Measurements from ENCODE around the gene ARL8B.

DNA sequence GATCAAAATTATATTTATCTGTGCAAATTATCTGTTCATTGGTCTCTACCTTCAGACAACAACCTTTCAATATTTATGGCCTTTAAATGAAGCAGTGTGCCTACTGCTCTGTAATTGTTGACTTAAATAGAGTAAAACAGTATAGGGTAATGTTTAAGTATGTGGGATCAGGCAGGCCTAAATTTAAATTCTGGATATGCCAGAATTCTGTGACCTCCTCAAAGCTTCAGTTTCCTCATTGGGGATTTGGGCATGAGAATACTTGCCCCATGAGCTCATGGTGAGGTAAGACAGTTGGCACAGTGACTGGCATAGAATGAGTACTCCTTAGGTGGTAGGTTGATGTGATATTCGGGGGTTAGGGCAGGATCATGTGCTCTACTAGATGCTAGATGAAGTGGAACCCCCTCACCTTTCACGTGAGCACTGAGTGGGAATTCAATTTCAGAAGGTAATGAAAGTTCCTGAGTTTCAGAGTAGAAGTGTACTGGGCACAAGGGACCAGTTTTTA is 14.9 kb downstream of the ARL8B start:
- TF ChIP-seq, protein P1, sequence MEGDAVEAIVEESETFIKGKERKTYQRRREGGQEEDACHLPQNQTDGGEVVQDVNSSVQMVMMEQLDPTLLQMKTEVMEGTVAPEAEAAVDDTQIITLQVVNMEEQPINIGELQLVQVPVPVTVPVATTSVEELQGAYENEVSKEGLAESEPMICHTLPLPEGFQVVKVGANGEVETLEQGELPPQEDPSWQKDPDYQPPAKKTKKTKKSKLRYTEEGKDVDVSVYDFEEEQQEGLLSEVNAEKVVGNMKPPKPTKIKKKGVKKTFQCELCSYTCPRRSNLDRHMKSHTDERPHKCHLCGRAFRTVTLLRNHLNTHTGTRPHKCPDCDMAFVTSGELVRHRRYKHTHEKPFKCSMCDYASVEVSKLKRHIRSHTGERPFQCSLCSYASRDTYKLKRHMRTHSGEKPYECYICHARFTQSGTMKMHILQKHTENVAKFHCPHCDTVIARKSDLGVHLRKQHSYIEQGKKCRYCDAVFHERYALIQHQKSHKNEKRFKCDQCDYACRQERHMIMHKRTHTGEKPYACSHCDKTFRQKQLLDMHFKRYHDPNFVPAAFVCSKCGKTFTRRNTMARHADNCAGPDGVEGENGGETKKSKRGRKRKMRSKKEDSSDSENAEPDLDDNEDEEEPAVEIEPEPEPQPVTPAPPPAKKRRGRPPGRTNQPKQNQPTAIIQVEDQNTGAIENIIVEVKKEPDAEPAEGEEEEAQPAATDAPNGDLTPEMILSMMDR (IDR thresholded peaks at IDR 0.05; ENCODE audit: low read depth, low read length, missing input control) = no peak
- TF ChIP-seq, protein P2, sequence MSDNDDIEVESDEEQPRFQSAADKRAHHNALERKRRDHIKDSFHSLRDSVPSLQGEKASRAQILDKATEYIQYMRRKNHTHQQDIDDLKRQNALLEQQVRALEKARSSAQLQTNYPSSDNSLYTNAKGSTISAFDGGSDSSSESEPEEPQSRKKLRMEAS (IDR thresholded peaks at IDR 0.05) = no peak

Measured in liver (tissue), 2 donors.